Endothelial cell of hepatic sinusoid (primary cell): ENCODE results near the gene MAVS.
"Not testable (repeated sequence)": the region's sequence is repeated elsewhere in the genome, so short reads cannot be mapped to it uniquely, and the experiment has no call there.

ENCODE experiments used
- in situ Hi-C: cut with HindIII; loops from 2 replicates; pipeline ENCODE4 v1.10.0; 2017; ENCODE audit warnings: low sequenced_read_pairs

The MAVS gene

DNA sequence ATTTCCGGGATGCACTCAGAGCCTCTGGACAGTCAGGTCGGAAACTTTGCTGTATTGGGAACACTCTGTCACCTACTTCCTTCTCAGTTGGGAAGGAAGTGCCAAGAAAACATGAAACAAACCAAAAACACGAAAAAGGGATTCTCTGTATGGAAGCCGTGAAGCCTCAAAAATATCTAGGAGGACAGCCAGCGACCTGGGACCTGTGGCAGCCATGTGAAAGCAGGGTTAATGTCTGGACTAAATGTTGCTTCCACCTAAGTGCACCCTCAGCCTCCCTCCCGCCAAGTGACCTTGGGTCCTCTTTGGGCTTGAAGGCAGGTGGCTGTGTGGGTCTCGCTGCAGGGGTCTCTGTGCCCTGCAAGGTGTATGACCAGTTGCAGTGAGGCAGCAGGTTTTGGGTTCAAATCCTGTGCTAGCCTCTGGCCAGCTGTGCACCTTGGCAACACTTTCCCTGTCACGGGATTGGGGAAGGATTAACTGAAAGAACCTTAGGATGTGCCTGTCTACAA, 851 bp downstream of the MAVS start:
- in situ Hi-C loops, result no loop called here

DNA sequence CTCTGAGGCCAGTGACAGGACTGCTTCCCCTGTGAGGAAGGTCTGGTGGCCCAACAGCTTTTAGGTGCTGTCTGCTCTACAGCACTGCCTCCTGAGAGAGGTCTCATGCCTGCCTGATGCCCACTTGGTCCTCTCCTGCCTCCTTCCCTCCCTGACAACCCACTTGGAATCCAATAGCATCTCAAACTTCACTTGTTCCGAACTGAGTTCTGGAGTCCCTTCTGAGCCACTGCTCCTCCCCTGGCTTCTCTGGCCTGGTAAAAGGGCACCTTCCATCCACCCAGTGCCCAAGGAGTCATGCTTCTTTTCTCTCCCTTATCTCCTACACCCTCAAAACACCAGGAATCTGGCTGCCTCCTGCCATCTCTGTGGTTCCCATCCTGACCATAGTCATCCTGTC, 1.9 kb downstream of the MAVS start:
- in situ Hi-C loops, result no loop called here

DNA sequence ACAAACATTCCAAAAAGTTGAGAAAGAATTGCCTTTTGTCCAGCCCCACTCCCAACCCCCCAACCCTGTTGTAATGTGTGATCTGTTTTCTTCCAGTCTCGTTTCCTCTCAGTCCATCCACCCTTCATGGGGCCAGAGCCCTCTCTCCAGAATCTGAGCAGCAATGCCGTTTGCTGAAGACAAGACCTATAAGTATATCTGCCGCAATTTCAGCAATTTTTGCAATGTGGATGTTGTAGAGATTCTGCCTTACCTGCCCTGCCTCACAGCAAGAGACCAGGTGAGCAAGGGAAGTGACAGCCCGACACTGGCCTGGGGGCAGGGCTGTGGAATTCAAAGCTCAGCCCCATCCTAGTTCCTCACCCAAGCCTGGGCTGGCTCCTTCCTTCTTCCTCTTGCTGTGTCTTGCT, 7.8 kb downstream of the MAVS start:
- in situ Hi-C loops, result no loop called here

DNA sequence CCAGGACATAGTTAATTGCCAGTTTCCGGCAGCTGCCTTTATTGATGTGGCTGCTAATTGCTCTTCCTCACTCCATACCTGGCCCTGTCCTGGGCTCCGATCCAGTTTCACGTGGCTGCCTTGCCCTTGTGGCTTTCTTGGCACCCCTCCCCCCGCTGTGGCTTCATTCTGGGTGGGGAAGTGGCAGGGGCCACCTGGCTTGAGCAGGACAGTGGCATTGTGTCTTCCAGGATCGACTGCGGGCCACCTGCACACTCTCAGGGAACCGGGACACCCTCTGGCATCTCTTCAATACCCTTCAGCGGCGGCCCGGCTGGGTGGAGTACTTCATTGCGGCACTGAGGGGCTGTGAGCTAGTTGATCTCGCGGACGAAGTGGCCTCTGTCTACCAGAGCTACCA, 10.8 kb downstream of the MAVS start:
- in situ Hi-C loops, result no loop called here

DNA sequence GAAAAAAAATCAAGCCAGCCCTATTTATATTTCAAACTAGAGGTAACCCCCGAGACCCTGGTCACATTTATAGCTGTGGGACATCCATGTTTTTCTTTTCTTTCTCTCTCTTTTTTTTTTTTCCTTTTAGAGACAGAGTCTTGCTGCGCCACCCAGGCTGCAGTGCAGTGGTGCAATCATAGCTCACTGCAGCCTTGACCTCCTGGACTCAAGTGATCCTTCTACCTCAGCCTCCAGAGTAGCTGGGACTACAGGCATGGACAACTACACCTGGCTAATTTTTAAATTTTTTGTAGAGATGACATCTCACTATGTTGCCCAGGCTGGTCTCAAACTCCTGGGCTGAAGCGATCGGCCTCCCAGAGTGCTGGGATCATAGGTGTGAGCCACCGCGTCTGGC, 12.1 kb downstream of the MAVS start:
- in situ Hi-C loops, result no loop called here

DNA sequence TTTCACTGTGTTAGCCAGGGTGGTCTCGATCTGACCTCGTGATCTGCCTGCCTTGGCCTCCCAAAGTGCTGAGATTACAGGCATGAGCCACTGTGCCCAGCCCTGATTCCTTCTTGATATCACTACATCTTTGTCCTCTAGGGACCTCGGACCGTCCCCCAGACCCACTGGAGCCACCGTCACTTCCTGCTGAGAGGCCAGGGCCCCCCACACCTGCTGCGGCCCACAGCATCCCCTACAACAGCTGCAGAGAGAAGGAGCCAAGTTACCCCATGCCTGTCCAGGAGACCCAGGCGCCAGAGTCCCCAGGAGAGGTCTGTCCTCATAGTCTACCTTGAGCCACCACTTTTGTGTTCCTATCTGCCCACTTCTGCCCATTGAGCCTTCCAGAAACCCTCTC, 14.6 kb downstream of the MAVS start:
- in situ Hi-C loops, result no loop called here

DNA sequence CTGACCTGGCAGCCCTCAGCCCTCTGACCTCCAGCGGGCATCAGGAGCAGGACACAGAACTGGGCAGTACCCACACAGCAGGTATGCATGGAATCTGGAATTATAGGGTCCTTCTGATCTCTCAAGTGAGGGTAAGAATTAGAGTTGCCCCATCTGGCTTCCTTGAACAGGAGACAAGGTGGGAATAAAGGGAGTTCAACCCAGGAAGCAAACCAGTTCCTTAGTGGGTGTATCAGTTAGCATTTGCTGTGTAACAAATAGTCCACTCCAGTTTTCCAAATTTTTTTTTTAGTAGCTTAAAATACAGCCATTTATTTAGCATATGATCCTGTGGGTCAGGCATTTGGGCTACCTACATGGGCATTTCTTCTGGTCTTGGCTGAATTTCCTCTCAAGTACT, 15.7 kb downstream of the MAVS start:
- in situ Hi-C loops, result no loop called here

DNA sequence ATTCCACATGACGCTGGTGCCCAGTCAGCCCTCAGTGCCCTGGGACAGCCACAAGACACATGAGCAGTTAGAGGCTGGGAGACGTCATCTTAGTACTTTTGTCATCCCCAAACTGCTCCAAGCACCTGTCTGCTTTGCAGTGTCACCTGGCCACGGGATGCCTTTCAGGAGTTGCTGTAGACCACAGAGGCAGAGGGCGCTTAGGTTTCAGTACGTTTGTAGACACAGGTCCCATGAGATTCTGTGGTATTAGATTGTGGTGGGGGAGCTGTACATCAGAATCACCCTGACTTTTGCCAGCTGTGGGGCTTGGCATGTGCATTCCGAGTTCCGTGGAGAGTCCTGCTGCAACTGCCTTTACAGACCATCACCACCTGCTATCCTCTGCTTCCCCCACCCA, 16.7 kb downstream of the MAVS start:
- in situ Hi-C loops, result no loop called here

DNA sequence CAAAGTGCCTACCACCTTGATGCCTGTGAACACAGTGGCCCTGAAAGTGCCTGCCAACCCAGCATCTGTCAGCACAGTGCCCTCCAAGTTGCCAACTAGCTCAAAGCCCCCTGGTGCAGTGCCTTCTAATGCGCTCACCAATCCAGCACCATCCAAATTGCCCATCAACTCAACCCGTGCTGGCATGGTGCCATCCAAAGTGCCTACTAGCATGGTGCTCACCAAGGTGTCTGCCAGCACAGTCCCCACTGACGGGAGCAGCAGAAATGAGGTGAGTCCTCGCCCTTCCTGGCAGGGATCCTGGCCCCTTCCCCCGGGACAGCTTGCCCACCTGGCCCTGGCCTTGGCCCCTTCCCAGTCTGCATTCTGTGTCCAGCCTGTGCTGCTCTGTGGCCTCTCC, 17.9 kb downstream of the MAVS start:
- in situ Hi-C loops, result no loop called here

DNA sequence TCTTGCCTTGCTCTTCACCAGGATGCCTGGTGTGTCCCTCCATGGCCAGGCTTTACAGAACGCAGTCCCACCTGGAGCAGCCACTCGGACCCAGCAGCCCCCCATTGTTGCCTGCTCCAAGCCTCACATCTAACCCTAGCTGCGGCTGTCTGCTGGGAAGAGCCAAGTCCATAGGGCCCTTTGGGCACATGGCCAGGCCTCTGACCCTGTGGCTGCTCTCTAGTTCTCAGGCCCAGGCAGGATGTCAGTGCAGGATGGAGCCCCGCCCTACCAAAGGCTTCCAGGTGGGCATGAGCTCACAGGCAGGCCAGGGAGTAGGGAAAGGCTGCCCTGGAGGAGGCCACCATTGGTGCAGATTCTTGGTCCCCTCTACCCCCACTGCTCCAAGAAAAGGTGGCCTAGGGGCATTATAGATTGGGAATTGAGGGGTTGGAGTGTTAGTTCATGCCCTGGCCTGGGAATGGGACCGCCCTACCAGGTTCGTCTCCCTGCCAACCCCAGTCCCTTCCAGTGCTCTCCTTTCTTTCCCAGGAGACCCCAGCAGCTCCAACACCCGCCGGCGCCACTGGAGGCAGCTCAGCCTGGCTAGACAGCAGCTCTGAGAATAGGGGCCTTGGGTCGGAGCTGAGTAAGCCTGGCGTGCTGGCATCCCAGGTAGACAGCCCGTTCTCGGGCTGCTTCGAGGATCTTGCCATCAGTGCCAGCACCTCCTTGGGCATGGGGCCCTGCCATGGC, 18.7 kb downstream of the MAVS start:
- in situ Hi-C loops, result no loop called here

DNA sequence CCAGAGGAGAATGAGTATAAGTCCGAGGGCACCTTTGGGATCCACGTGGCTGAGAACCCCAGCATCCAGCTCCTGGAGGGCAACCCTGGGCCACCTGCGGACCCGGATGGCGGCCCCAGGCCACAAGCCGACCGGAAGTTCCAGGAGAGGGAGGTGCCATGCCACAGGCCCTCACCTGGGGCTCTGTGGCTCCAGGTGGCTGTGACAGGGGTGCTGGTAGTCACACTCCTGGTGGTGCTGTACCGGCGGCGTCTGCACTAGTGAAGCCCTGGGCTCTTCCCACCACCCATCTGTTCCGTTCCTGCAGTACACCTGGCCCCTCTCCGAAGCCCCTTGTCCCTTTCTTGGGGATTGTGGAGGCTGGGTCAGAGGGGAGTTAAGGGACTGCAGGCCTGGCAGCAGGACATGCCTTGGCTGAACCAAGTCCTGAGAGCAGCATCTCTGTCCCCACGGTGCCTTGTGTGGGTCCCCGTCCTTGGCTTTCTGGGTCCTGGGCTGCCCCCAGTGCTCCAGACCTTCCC, 19.3 kb downstream of the MAVS start:
- in situ Hi-C loops, result no loop called here

DNA sequence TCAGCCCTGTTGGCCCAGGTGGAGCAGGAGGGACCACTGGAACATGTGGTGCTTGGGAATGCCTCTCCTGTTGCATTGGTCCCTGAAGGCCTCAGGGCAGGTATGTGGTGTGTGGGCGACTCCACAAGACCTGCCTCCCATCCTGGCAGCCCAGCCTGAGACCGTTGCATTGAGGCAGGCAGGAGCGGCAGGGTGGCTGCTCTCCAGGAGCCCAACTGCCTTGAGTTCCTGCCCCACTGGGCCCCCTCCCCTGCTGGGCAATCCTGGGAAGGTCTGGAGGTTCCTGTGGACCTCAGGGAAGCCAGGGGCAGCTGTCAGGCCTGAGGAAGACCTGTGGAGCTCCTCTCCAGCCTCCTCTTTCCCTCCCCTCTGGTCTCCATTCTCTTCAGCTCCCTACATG, 19.8 kb downstream of the MAVS start:
- in situ Hi-C loops, result no loop called here

DNA sequence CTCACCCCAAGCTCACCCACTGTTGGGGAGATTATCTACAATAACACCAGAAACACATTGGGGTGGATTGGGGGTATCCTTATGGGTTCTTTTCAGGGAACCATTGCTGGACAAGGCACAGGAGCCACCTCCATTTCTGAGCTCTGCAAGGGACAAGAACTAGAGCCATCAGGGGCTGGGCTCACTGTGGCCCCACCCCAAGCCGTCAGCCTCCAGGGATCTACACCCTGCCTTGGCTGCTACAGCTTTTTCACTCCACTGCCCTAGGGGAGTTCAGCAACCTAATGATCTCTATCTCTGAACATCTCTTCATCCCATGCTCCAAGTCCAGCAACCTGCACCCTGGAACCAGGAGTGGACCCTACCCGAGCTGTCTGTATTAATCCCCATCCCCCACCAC, 21.2 kb downstream of the MAVS start:
- in situ Hi-C loops, result no loop called here

DNA sequence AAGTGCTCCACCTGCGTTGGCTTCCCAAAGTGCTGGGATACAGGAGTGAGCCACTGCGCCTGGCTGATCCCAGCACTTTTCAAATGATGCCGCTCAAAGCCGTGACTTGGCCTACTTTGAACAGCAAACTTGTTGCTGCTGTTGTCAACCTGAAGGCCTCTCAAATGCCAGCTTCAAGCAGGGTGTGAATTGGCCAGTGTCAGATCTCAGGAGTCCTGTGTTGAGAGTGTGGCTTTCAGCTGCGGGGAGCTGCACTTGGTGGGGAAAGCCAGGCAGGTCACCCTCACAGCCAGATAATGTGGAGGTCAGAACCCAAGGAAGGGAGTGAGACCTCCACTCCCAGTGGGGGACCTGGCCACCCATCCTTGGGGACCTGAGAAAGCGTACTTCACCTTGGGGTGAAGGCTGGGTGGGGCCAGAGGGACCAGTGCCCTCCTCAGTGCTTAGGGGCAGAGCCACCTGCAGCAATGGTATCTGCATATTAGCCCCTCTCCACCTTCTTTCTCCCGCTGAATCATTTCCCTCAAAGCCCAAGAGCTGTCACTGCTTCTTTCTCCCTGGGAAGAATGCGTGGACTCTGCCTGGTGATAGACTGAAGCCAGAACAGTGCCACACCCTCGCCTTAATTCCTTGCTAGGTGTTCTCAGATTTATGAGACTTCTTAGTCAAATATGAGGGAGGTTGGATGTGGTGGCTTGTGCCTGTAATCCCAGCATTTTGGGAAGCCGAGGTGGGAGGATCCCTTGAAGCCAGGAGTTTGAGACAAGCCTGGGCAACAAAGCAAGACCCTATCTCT, 23.4 kb downstream of the MAVS start:
- in situ Hi-C loops, result no loop called here

DNA sequence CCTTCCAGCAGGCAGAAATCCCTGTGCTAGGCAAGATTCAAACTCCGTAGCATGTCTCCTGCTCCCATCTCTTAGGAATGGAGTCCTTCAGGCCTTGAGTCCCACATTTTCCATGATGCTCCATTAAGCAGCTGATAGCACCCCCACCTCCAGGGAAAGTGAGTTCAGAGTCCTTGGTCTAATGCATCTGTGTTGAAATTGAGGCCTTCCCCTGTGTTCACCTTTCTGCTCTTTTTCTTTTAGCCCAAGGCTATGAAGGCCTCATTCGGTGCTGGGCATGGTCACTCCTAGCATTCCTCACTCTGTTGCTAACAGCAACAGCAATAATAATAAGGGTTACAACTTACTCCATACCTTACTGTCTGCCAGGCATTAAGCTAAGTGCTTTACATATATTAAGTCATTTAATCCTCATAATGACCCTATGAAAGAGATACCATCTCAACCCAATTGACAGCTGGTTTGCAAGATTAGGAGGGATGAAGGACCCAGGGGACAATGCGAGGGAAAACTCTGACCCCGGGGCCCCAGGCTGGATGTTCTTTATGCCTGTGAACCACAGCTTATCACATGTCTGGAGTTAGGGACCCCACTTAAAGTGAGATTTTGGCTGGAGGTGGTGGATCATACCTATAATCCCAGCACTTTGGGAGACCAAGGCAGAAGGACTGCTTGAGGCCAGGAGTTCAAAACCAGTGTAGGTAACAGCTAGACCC, 25.1 kb downstream of the MAVS start:
- in situ Hi-C loops, result no loop called here

DNA sequence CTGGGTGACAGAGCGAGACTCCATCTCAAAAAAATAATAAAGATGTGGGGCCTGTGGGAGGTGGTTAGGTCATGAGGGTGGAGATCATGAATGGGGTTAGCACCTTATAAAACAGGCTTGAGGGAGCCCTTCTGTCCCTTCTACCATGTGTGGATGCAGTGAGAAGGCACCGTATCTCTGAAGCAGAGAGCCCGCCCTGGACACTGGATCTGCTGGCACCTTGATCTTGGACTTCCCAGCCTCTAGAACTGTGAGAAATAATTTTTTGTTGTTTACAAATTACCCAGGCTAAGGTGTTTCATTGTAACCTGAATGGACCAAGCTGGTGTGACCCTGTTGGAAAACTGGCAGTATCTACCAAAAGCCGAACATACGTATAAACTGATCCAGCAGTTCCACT, 26.9 kb downstream of the MAVS start:
- in situ Hi-C loops, result no loop called here

DNA sequence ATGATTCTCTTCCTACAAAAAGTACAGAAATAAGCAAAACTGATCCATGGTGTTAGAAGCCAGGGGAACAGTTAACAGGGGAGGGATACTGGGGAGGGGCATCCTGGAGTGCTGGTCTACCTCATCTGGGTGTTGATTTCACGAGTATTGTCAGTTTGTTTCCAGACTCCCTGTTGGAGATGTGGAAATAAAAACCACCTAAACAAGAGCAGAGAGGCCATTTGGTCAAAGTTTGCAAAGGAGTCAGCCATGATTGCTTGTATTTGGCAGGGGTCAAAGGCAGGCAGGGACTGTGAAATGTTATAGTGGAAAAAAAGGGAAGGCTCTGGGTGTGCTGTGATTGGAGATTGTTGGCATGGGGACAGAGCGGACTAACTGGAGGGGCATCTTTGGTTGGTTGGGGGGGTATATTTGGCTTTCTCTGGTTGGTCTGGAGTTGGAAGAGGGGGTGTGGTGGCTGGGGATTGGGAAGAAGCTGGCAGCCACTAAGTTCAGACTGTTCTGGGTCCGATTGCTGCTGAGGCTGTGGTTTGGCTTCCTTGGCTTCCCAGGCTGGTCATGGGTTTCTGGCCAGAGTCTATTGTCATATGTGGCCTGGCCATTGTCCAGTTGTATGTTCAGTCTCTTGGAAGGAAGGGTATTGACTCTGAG, 27.7 kb downstream of the MAVS start:
- in situ Hi-C loops, result no loop called here

DNA sequence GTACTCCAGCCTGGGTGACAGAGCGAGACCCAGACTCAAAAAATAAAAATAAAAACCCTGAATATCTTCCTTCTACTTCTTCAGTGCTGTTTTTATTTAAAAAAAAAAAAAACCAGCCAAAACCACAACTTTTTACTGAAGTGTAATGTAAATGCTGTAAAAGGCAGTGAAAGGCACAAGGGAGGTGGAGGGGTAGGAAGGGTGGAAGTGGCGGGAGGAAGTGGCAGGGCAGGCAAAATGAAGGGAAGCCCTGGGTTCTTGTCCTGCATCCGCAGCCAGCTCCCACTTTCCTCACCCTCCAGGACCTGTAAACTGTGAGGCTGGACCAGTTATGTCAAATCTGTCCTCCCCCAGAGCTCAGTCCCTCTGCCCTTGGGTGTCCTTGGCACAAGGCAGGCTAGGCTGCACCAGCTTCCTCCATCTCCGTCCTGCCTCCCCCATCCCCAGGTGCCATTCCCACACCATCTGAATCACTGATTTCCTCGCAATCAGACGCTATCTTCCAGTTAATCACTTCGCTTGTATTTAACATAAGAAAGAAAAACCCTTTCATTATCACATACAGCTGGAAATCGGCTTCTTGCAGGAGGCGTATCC, 28.8 kb downstream of the MAVS start:
- in situ Hi-C loops, result no loop called here

DNA sequence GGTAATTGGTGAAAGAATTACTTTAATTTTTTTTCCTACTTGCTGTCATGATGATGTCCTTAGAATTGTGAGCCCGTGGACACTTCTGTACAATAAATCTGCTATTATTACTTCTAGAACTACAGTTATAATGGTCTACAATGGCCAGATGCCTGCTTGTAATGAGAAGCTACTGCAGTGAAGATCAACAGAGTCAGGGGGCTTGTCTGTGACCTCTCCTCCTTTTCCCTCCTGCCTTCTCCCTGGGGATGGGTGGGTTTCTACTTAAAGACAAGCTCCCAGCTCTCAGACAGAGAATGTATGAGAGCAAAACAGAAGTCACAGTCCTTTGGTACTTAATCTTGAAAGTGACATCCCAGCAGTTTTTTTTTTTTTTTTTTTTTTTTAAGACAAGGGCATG, 29.4 kb downstream of the MAVS start:
- in situ Hi-C loops, result no loop called here

DNA sequence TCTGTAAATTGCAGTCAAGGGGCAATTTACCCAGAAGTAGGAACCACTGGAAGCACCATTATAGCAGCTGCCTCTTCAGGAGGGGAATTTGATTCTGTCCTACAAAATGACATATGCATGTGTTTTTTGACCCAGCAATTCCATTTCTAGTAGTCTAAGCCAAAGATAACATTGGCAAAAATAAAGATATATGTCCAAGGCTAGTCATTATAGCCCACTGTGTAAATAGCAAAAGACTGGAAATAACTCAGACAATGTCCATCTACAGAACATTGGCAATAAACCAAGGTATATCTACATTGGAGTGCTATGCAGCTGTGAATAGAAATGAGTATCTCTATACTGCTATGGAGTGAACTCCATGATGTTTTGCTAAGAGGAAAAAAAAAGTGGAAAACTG, 30.0 kb downstream of the MAVS start:
- in situ Hi-C loops, result no loop called here

DNA sequence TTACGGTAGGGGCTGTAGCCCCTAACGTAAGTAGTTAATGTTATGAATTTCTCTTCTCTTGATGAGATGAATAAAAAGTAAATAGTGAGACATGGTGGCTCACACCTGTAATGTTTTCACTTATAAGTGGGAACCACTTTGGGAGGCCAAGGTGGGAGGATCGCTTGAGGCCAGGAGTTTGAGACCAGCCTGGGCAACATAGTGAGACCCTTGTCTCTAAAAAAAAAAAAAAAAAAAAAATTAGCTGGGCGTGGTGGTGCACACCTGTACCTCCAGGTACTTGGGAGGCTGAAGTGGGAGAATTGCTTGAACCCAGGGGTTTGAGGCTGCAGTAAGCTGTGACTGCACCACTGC, 32.3 kb downstream of the MAVS start:
- in situ Hi-C loops, result not testable (repeated sequence)
